ENCODE measurements around the gene NSUN4. TPM values are rescaled to one million over a fixed set of nuclear protein-coding genes. Genes with fewer than 3 reads are reported as not detected.

NSUN4 gene
- total RNA-seq, 1 experiment from 2014 or later = 23.6 TPM

DNA sequence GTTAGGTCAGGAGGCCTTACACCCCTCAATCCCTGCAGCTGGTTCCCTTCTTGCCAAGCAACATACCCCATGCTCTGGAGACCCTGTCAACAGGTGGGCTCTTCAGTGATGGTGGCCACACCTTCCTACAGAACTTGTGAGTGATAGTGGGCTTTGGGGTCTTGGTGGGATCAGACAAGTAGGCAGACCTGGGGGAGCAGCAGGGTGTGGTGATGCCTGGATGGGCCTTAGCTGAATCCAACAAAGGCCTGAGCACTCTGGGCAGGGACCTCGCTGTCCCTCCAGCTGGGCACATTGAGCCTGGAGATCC is 68.4 kb downstream of the NSUN4 start:
- H3K4me3 ChIP-seq (ENCODE audit: low read depth in 2 of 2, low read length in 2 of 2) = no peak overlapping the region
- in situ Hi-C loops (cut with HindIII; ENCODE audit: low pct_unique_long_range_greater_than_20kb, low sequenced_read_pairs) (no loop called here), intact Hi-C loops (cut with micrococcal nuclease; ENCODE audit: unreplicated experiment) (no loop called here)
- no peaks in the 10 kb centered on the region for H3K9me3 ChIP-seq (ENCODE audit: control insufficient read depth, insufficient read depth, low read depth, low read length)
- ATAC-seq (no peak), DNase-seq (ENCODE audit: low read depth, low spot score) (no peak)
- no peaks in the 10 kb centered on the region for H3K27me3 ChIP-seq (ENCODE audit: control insufficient read depth, insufficient read depth, low read length)
- POLR2A ChIA-PET = no interaction called here
- H3K36me3 ChIP-seq (ENCODE audit: control insufficient read depth, insufficient read depth, low read length) = no peaks in the 10 kb centered on the region
- no peaks in the 10 kb centered on the region; the same call in 1 of the 2 replicates for H3K4me1 ChIP-seq (ENCODE audit: control insufficient read depth, insufficient read depth, low read length)
- no peak overlapping the region for H3K27ac ChIP-seq (ENCODE audit: low read length)
- no TSS peak for BruUV-seq (replicated peaks)
- TF ChIP-seq TCF7L2 (IDR thresholded peaks at IDR 0.05; ENCODE audit: low read depth, low read length) = no peak
- CTCF ChIA-PET = no interaction called here

DNA sequence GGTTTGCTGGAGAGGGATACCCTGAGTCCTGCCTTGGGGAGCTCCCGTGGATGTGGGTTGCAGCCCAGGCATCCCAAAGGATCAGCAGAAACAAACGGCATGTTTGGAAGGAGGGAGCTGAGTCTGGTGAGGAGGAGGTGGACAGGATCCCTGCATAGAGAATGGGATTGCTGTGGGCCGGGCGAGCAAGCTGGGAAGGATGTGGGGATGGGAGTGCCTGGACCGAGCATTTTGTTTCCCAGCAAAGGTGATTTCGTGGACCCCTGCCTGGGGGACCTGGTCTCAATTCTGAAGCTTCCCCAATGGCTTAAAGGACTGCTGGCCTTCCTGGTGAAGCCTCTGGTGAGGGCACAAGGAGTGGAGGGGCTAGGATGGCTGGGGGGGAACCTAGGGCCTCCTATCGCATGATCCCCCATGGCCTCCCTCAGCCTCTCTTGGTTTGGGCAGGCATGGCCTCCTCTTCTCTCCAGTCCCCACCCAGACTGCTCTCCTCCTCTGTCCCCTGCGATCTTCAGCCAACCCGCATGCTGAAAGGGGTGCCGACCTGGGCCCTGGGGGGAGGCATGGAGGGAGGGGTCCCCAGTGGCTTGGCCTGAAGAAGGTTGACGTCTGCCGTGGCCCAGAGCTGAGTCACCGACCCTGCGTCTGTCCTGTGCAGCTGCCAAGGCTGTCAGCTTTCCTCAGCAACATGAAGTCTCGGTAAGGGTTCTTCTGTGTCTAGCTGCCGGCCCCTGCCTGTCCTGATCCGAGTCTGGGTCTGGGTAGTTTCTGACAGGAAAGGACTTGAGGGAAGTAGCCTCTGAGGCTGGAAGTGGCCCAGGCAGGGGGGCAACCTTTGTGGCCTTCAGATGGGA is 69.8 kb downstream of the NSUN4 start:
- intact Hi-C loops (cut with micrococcal nuclease; ENCODE audit: unreplicated experiment) = no loop called here
- H3K36me3 ChIP-seq (ENCODE audit: control insufficient read depth, insufficient read depth, low read length) = no peaks in the 10 kb centered on the region
- DNase-seq (ENCODE audit: low read depth, low spot score) (no peak), ATAC-seq (no peak)
- no TSS peak for BruUV-seq (replicated peaks)
- TF ChIP-seq, protein P1, sequence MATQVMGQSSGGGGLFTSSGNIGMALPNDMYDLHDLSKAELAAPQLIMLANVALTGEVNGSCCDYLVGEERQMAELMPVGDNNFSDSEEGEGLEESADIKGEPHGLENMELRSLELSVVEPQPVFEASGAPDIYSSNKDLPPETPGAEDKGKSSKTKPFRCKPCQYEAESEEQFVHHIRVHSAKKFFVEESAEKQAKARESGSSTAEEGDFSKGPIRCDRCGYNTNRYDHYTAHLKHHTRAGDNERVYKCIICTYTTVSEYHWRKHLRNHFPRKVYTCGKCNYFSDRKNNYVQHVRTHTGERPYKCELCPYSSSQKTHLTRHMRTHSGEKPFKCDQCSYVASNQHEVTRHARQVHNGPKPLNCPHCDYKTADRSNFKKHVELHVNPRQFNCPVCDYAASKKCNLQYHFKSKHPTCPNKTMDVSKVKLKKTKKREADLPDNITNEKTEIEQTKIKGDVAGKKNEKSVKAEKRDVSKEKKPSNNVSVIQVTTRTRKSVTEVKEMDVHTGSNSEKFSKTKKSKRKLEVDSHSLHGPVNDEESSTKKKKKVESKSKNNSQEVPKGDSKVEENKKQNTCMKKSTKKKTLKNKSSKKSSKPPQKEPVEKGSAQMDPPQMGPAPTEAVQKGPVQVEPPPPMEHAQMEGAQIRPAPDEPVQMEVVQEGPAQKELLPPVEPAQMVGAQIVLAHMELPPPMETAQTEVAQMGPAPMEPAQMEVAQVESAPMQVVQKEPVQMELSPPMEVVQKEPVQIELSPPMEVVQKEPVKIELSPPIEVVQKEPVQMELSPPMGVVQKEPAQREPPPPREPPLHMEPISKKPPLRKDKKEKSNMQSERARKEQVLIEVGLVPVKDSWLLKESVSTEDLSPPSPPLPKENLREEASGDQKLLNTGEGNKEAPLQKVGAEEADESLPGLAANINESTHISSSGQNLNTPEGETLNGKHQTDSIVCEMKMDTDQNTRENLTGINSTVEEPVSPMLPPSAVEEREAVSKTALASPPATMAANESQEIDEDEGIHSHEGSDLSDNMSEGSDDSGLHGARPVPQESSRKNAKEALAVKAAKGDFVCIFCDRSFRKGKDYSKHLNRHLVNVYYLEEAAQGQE (IDR thresholded peaks at IDR 0.05; ENCODE audit: insufficient read depth in 1 of 2, low read depth in 2 of 2, low read length in 1 of 2) = no peak
- TF ChIP-seq POLR2AphosphoS5 (IDR thresholded peaks at IDR 0.05; ENCODE audit: low read depth, low read length) (no peak), SIN3A (IDR thresholded peaks at IDR 0.05; ENCODE audit: borderline replicate concordance, insufficient read depth, low read depth, low read length) (no peak), TCF7L2 (IDR thresholded peaks at IDR 0.05; ENCODE audit: low read depth, low read length) (no peak)
- TF ChIP-seq, protein P2, sequence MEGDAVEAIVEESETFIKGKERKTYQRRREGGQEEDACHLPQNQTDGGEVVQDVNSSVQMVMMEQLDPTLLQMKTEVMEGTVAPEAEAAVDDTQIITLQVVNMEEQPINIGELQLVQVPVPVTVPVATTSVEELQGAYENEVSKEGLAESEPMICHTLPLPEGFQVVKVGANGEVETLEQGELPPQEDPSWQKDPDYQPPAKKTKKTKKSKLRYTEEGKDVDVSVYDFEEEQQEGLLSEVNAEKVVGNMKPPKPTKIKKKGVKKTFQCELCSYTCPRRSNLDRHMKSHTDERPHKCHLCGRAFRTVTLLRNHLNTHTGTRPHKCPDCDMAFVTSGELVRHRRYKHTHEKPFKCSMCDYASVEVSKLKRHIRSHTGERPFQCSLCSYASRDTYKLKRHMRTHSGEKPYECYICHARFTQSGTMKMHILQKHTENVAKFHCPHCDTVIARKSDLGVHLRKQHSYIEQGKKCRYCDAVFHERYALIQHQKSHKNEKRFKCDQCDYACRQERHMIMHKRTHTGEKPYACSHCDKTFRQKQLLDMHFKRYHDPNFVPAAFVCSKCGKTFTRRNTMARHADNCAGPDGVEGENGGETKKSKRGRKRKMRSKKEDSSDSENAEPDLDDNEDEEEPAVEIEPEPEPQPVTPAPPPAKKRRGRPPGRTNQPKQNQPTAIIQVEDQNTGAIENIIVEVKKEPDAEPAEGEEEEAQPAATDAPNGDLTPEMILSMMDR (IDR thresholded peaks at IDR 0.05) = no peak
- no peaks in the 10 kb centered on the region for H3K9me3 ChIP-seq (ENCODE audit: control insufficient read depth, insufficient read depth, low read depth, low read length)
- CTCF ChIA-PET = no interaction called here
- H3K27ac ChIP-seq (ENCODE audit: low read length) = no peak overlapping the region
- in situ Hi-C loops (cut with HindIII; ENCODE audit: low pct_unique_long_range_greater_than_20kb, low sequenced_read_pairs) = no loop called here
- H3K27me3 ChIP-seq (ENCODE audit: control insufficient read depth, insufficient read depth, low read length) = no peaks in the 10 kb centered on the region
- POLR2A ChIA-PET = interaction anchor here (0.6 kb wide), 1 partner anchor 8 kb away, joined by 3 read pairs; no protein-coding TSS in a partner anchor
- no peak overlapping the region for H3K4me3 ChIP-seq (ENCODE audit: low read depth in 2 of 2, low read length in 2 of 2)
- no peaks in the 10 kb centered on the region; the same call in 1 of the 2 replicates for H3K4me1 ChIP-seq (ENCODE audit: control insufficient read depth, insufficient read depth, low read length)

DNA sequence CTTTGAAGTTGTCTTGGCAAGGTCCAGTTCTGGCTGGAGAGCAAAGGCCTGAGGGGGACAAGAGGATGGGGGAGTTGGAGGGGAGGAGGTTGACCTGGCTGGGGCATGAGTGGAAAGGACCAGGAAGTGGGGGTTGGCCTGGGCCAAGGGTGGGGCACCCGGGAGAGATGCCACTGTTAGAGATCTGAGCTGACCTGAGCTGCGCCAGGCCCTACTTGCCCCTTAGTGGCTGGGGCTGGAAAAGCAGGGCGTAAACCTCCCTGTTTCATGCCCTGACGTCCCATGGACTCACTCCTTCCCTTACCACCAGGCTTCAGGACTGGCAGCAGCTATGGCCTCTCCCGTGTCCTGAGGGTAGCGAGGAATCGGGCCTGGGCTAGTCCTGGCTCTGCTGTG is 70.4 kb downstream of the NSUN4 start:
- ChIA-PET POLR2A (interaction anchor here (0.6 kb wide), 1 partner anchor 8 kb away, joined by 3 read pairs; no protein-coding TSS in a partner anchor), CTCF (interaction anchor here (0.7 kb wide), 1 partner anchor 11 kb away, joined by 3 read pairs; no protein-coding TSS in a partner anchor)
- Histone ChIP-seq H3K4me3 (ENCODE audit: low read depth in 2 of 2, low read length in 2 of 2) (no peak overlapping the region), H3K4me1 (ENCODE audit: control insufficient read depth, insufficient read depth, low read length) (no peaks in the 10 kb centered on the region; the same call in 1 of the 2 replicates), H3K9me3 (ENCODE audit: control insufficient read depth, insufficient read depth, low read depth, low read length) (no peaks in the 10 kb centered on the region), H3K36me3 (ENCODE audit: control insufficient read depth, insufficient read depth, low read length) (no peaks in the 10 kb centered on the region), H3K27me3 (ENCODE audit: control insufficient read depth, insufficient read depth, low read length) (no peaks in the 10 kb centered on the region), H3K27ac (ENCODE audit: low read length) (no peak overlapping the region)
- intact Hi-C loops (cut with micrococcal nuclease; ENCODE audit: unreplicated experiment) = no loop called here
- ATAC-seq (no peak), DNase-seq (ENCODE audit: low read depth, low spot score) (no peak)
- in situ Hi-C loops (cut with HindIII; ENCODE audit: low pct_unique_long_range_greater_than_20kb, low sequenced_read_pairs) = no loop called here
- TF ChIP-seq SIN3A (IDR thresholded peaks at IDR 0.05; ENCODE audit: borderline replicate concordance, insufficient read depth, low read depth, low read length) (no peak), TCF7L2 (IDR thresholded peaks at IDR 0.05; ENCODE audit: low read depth, low read length) (no peak), POLR2AphosphoS5 (IDR thresholded peaks at IDR 0.05; ENCODE audit: low read depth, low read length) (no peak)
- TF ChIP-seq, protein P1 (IDR thresholded peaks at IDR 0.05; ENCODE audit: insufficient read depth in 1 of 2, low read depth in 2 of 2, low read length in 1 of 2) = no peak
- TF ChIP-seq, protein P2 (IDR thresholded peaks at IDR 0.05) = no peak
- no TSS peak for BruUV-seq (replicated peaks)
